Measurements from ENCODE around the gene AAMP.

DNA sequence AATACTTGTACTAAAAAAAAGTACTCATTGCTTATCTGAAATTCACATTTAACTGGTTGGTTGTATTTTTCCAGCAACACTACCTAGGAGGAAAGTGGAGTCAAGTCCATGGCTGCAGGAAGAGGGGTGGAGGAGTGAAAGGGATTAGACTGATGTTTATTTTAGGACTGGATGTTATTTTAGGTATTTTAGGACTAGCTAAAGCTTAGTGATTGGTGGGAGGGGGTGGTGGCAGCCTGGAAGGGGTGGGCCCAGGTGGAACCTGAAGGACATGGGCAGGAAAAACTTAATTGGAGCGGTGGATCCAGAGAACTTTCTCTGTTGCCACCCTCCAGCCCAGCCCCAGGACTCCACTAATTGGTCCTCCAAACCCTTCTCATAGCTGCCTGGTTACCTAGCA is 26.3 kb upstream of the AAMP start:
- TF ChIP-seq, protein P1, sequence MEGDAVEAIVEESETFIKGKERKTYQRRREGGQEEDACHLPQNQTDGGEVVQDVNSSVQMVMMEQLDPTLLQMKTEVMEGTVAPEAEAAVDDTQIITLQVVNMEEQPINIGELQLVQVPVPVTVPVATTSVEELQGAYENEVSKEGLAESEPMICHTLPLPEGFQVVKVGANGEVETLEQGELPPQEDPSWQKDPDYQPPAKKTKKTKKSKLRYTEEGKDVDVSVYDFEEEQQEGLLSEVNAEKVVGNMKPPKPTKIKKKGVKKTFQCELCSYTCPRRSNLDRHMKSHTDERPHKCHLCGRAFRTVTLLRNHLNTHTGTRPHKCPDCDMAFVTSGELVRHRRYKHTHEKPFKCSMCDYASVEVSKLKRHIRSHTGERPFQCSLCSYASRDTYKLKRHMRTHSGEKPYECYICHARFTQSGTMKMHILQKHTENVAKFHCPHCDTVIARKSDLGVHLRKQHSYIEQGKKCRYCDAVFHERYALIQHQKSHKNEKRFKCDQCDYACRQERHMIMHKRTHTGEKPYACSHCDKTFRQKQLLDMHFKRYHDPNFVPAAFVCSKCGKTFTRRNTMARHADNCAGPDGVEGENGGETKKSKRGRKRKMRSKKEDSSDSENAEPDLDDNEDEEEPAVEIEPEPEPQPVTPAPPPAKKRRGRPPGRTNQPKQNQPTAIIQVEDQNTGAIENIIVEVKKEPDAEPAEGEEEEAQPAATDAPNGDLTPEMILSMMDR (IDR thresholded peaks at IDR 0.05; ENCODE audit: low read depth, low read length): no peak
- TF ChIP-seq POLR2A (IDR thresholded peaks at IDR 0.05; ENCODE audit: extremely low read depth, insufficient read length): no peak

Measured in NB4 (cell line).